Testis (tissue), 2 donors: Measurements from ENCODE around the gene EMC8.

Experiments
- POLR2A ChIP-seq: fragments of 450-650 bp; IDR thresholded peaks from one replicate; pipeline ENCODE4 v1.6.1; 2017; ENCODE audit warnings: antibody characterized with exemption, mild to moderate bottlenecking, moderate library complexity
- TF ChIP-seq, protein P1 (sequence below), 3 experiments: fragments of 450-650 bp in 2 of 3; fragments of 200-600 bp in 1 of 3; sonication (generic) in 1 of 3; IDR thresholded peaks; one replicate each; pipeline ENCODE4 v1.5.1; 2016 to 2019; ENCODE audit warnings: antibody characterized with exemption in 3 of 3, mild to moderate bottlenecking in 2 of 3, moderate library complexity in 1 of 3

- TF ChIP-seq, protein P1, sequence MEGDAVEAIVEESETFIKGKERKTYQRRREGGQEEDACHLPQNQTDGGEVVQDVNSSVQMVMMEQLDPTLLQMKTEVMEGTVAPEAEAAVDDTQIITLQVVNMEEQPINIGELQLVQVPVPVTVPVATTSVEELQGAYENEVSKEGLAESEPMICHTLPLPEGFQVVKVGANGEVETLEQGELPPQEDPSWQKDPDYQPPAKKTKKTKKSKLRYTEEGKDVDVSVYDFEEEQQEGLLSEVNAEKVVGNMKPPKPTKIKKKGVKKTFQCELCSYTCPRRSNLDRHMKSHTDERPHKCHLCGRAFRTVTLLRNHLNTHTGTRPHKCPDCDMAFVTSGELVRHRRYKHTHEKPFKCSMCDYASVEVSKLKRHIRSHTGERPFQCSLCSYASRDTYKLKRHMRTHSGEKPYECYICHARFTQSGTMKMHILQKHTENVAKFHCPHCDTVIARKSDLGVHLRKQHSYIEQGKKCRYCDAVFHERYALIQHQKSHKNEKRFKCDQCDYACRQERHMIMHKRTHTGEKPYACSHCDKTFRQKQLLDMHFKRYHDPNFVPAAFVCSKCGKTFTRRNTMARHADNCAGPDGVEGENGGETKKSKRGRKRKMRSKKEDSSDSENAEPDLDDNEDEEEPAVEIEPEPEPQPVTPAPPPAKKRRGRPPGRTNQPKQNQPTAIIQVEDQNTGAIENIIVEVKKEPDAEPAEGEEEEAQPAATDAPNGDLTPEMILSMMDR (IDR thresholded peaks at IDR 0.05): no peak
- no peak for TF ChIP-seq POLR2A
Measured at GRCh38 chr16:85789773-85790172, 9.6 kb downstream of the EMC8 start.
